Aortic smooth muscle cell (primary cell): Measurements from ENCODE around the gene THADA. TPM values are rescaled to one million over a fixed set of nuclear protein-coding genes. Genes with fewer than 3 reads are reported as not detected.

Source experiments
- total RNA-seq: library from RNA; depleted of rRNA; stranded (reverse); fragments of >200 nt; gene quantifications from 2 replicates; pipeline ENCODE4 v1.2.3, GENCODE V29; 2014

The THADA gene, protein sequence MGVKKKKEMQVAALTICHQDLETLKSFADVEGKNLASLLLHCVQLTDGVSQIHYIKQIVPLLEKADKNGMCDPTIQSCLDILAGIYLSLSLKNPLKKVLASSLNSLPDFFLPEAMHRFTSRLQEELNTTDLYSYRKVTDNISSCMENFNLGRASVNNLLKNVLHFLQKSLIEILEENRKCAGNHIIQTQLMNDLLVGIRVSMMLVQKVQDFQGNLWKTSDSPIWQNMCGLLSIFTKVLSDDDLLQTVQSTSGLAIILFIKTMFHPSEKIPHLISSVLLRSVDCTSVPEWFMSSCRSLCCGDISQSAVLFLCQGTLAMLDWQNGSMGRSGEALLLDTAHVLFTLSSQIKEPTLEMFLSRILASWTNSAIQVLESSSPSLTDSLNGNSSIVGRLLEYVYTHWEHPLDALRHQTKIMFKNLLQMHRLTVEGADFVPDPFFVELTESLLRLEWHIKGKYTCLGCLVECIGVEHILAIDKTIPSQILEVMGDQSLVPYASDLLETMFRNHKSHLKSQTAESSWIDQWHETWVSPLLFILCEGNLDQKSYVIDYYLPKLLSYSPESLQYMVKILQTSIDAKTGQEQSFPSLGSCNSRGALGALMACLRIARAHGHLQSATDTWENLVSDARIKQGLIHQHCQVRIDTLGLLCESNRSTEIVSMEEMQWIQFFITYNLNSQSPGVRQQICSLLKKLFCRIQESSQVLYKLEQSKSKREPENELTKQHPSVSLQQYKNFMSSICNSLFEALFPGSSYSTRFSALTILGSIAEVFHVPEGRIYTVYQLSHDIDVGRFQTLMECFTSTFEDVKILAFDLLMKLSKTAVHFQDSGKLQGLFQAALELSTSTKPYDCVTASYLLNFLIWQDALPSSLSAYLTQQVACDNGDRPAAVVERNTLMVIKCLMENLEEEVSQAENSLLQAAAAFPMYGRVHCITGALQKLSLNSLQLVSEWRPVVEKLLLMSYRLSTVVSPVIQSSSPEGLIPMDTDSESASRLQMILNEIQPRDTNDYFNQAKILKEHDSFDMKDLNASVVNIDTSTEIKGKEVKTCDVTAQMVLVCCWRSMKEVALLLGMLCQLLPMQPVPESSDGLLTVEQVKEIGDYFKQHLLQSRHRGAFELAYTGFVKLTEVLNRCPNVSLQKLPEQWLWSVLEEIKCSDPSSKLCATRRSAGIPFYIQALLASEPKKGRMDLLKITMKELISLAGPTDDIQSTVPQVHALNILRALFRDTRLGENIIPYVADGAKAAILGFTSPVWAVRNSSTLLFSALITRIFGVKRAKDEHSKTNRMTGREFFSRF (N-terminal part only)
- 27.3 and 31.8 TPM in 2 replicates for total RNA-seq

GRCh38 chr2:43595603-43596412 is at the start of gene THADA:
TSS of gene THADA (minus strand) at chr2:43596038. CDS start at chr2:43592392, 3,646 bp downstream.

GRCh38 chr2:43637030-43637803 is 41.4 kb upstream of the THADA start, which contains the start of gene PLEKHH2:
TSS of gene PLEKHH2 (plus strand) at chr2:43637260. CDS start at chr2:43644674, 7,414 bp downstream.

DNA sequence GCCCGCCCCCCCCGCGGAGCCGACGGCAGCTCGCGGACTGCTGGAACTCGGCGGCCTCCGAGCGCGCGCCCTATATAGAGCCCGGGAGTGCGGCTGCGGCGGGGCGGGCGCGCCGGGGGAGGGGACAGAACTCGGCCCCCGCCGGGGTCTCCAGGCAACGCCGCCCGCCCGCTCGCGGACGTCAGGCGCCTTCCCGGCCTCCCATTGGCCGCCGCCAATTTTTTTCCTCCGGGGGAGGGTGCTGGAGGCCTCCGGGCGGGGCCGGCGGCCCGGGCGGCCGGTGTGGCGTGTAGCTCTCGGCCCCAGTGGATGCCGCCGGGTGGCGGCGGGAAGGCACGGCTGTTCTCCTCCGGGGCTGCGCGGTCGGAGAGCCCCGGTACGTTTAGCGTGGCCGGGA is 369.3 kb downstream of the THADA start, which contains the start of gene ZFP36L2:
Gene ZFP36L2, minus strand, starts transcription at position 49 of the 397 bp plus-strand sequence. CDS start 291 bp downstream, outside the sequence.

Other genes with a start within 250 kb of the THADA start
- gene PLEKHH2, start 41.2 kb upstream of the THADA start, total RNA-seq: 1.9 and 5.7 TPM in 2 replicates
- 0.31 and 0.66 TPM in 2 replicates for gene C1GALT1C1L, start 80.4 kb upstream of the THADA start, total RNA-seq
- gene DYNC2LI1, start 178.0 kb upstream of the THADA start, total RNA-seq: 25.9 and 26.8 TPM in 2 replicates
- under 0.01 TPM in 1 of 2 replicates, not detected in the other for gene ABCG5, start 242.8 kb upstream of the THADA start, total RNA-seq
- gene ABCG8, start 242.9 kb upstream of the THADA start, total RNA-seq: not detected in 2 replicates